HEK293 (cell line): ENCODE data around the gene NEB.

Experiments
- HOXC10 ChIP-seq: sonication (generic); formaldehyde crosslinking; IDR thresholded peaks from 2 replicates; pipeline ENCODE4 v1.8.1; 2023; ENCODE audit warnings: mild to moderate bottlenecking, missing genetic modification reagents
- KLF17 ChIP-seq: fragments of 450-650 bp; formaldehyde crosslinking; IDR thresholded peaks from 2 replicates; pipeline ENCODE4 v1.5.1; 2016; ENCODE audit warnings: missing biosample characterization, missing genetic modification characterization
- KLF7 ChIP-seq: fragments of 450-650 bp; formaldehyde crosslinking; IDR thresholded peaks from 2 replicates; pipeline ENCODE4 v1.5.1; 2016; ENCODE audit warnings: missing biosample characterization, missing genetic modification characterization, borderline replicate concordance
- WT1 ChIP-seq: fragments of 450-650 bp; formaldehyde crosslinking; IDR thresholded peaks from 2 replicates; pipeline ENCODE4 v1.5.1; 2016; ENCODE audit warnings: missing biosample characterization, missing genetic modification characterization
- ZBTB11 ChIP-seq: fragments of 450-650 bp; formaldehyde crosslinking; conservative IDR thresholded peaks from 2 replicates; pipeline ENCODE4 v1.5.1; 2016; ENCODE audit warnings: low read depth, missing biosample characterization, missing genetic modification characterization
- ZNF112 ChIP-seq: fragments of 450-650 bp; formaldehyde crosslinking; IDR thresholded peaks from 2 replicates; pipeline ENCODE4 v1.5.0; 2017; ENCODE audit warnings: missing biosample characterization, missing genetic modification characterization
- ZNF830 ChIP-seq: fragments of 450-650 bp; IDR thresholded peaks from 2 replicates; pipeline ENCODE4 v1.5.0; 2018; ENCODE audit warnings: missing biosample characterization, missing genetic modification characterization, low read depth, mild to moderate bottlenecking, moderate library complexity
- TF ChIP-seq, protein P1 (sequence below): fragments of 450-650 bp; formaldehyde crosslinking; IDR thresholded peaks from 2 replicates; pipeline ENCODE4 v1.5.1; 2016; ENCODE audit warnings: missing biosample characterization, missing genetic modification characterization

- TF ChIP-seq, protein P1, sequence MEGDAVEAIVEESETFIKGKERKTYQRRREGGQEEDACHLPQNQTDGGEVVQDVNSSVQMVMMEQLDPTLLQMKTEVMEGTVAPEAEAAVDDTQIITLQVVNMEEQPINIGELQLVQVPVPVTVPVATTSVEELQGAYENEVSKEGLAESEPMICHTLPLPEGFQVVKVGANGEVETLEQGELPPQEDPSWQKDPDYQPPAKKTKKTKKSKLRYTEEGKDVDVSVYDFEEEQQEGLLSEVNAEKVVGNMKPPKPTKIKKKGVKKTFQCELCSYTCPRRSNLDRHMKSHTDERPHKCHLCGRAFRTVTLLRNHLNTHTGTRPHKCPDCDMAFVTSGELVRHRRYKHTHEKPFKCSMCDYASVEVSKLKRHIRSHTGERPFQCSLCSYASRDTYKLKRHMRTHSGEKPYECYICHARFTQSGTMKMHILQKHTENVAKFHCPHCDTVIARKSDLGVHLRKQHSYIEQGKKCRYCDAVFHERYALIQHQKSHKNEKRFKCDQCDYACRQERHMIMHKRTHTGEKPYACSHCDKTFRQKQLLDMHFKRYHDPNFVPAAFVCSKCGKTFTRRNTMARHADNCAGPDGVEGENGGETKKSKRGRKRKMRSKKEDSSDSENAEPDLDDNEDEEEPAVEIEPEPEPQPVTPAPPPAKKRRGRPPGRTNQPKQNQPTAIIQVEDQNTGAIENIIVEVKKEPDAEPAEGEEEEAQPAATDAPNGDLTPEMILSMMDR (tag by site-specific recombination): no peak
- TF ChIP-seq KLF17 (tag by site-specific recombination) (no peak), ZNF112 (tag by site-specific recombination) (no peak), KLF7 (tag by site-specific recombination) (no peak), HOXC10 (CRISPR knock-in tag) (no peak), WT1 (no peak), ZNF830 (tag by site-specific recombination) (no peak), ZBTB11 (tag by site-specific recombination) (no peak)
Measured at GRCh38 chr2:151518802-151519201, 215.5 kb downstream of the NEB start.
